Adipose tissue (tissue), 3 donors: ENCODE data around the gene S100A9. TPM values are rescaled to one million over a fixed set of nuclear protein-coding genes. Genes with fewer than 3 reads are reported as not detected.
"Not testable (repeated sequence)": the region's sequence is repeated elsewhere in the genome, so short reads cannot be mapped to it uniquely, and the experiment has no call there.

Source experiments
- H3K27ac ChIP-seq: one replicate; pipeline ENCODE4 v1.5.1; 2013; ENCODE audit warnings: low read depth, low read length
- WGBS, 3 donors: extraction: QIAGEN DNeasy Blood & Tissue Kit; methylation state at CpG; one replicate each; pipeline ENCODE4 v1.1.7; 2013; 5-methylcytosine and 5-hydroxymethylcytosine counted together
- polyA plus RNA-seq, 3 donors: library from polyadenylated mRNA; stranded (reverse); fragments of 200-250 nt; gene quantifications; one replicate each; pipeline ENCODE4 v1.2.3, GENCODE V29; 2013
- donor health status: healthy with polysubstance abuse.
- donor health status: Bipolar disorder and iron deficiency.
- donor health status: healthy.

S100A9 gene
- polyA plus RNA-seq, 3 donors, result 139 to 5,641 (median 2,681) TPM

DNA sequence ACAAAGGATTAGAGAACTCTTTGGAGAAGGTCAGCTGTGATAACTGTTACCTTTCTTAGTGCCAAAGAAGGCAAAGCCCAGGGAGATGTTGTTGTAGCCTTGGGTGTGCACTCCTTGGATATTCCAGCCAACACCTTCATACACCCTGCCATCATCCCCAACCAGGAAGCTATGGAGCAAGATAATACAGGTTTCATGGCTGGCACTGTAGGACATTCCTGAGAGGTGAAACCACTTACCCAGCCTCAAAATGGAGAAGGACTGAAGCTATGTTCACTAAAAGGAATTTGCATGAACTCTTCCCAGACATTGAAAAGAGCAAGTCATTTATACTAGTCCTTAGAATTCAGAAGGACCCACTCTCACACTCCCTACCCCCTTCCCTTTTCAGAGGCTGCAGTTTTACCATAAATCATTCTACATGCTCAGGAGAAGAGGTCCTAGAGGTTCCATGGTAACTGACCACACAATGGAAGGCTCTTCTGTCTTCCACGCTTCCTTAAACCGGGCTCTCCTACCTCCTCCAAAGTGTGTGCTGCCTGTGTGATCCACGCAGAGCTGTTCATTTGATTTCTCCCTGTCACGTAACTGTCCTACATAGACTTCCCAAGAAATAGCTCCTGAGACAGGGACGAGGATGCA is 14.5 kb upstream of the S100A9 start:
- 25 to 32% (median 30%) methylated on average over 5 of the region's 5 CpGs for WGBS, 3 donors
- H3K27ac ChIP-seq, result no peak overlapping the region

- 30 to 40% (median 33%) methylated on average over 9 of the region's 9 CpGs for WGBS, 3 donors
These were observed 13.6 kb upstream of the S100A9 start for GRCh38 chr1:153343811-153344717.

GRCh38 chr1:153344718-153345025 is 13.0 kb upstream of the S100A9 start:
- WGBS, 3 donors, result 28 to 43% (median 35%) methylated on average over 3 of the region's 3 CpGs
- no peak overlapping the region for H3K27ac ChIP-seq

More at GRCh38 chr1:153343811-153344717, 13.6 kb upstream of the S100A9 start:
- no peak overlapping the region for H3K27ac ChIP-seq

DNA sequence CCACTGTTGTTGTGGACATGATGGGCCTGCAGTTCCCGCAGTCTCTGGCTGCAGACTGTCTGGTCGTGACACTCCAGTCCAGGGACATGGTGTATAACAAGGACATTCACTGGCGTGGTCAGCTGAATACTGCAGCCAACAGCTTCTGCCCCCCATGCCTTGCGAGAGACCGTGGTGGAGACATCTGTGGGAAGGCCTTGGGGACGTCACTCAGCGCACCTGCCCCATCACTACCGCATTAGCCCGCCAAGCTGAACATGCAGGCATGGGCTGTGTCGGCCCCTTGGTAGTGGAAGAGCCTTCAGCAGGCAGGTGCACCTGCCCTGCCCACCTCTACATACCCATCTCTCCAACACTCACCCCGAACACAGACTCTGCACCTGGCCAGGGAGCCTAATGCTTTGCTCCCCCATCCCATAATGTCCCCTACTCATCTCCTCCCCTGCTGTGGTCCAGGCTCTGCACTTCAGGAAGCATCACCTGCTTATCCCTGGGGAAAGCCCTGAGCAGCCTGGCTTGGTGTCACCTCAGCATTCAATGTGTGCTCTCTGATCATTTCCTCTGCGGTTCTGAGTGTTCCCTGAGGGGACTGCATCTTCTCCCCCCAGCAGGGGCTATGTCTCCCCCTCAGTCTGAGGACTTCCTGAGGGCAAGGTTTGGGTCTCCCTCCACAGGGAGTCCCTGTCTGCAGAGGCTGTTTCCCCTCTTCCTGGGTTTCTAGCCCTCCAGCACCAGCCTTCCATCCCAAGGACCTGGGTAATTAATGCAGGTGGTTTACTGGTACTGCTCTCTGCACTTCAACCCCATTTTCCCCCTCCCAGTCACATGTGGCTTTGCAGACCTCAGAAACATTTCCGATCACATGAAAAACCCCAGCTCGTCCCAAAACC is 12.2 kb upstream of the S100A9 start:
- no peak overlapping the region for H3K27ac ChIP-seq
- 71 to 73% (median 72%) methylated on average over 14 of the region's 14 CpGs for WGBS, 3 donors

GRCh38 chr1:153346077-153346723 is 11.5 kb upstream of the S100A9 start:
- WGBS, 3 donors, result 45 to 55% (median 46%) methylated on average over 6 of the region's 6 CpGs
- no peak overlapping the region for H3K27ac ChIP-seq

- H3K27ac ChIP-seq, result not testable (repeated sequence)
- 67 to 76% (median 68%) methylated on average over 14 of the region's 14 CpGs for WGBS, 3 donors
These were observed 10.6 kb upstream of the S100A9 start for GRCh38 chr1:153347049-153347448.

DNA sequence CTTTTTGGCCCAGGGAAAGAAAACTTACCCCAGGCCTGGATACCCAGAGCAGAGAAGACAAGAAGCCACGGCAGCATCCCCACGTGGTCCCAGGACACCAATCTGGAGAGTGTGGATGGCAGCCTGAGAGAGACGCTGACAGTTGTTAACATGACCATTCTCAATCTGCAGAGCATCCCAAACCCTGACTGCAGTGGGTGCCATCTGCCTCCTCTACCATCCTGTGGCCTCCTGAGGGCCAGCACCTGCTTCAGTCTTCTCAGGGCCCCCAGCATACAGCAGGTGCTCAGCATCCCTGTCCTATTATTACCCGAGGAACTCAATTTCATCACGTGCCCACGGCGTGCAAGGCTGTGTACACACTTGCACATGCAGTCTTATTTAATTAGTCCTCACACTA is 9.8 kb upstream of the S100A9 start:
- H3K27ac ChIP-seq, result no peak overlapping the region
- WGBS, 3 donors, result 48 to 68% (median 67%) methylated on average over 7 of the region's 7 CpGs

DNA sequence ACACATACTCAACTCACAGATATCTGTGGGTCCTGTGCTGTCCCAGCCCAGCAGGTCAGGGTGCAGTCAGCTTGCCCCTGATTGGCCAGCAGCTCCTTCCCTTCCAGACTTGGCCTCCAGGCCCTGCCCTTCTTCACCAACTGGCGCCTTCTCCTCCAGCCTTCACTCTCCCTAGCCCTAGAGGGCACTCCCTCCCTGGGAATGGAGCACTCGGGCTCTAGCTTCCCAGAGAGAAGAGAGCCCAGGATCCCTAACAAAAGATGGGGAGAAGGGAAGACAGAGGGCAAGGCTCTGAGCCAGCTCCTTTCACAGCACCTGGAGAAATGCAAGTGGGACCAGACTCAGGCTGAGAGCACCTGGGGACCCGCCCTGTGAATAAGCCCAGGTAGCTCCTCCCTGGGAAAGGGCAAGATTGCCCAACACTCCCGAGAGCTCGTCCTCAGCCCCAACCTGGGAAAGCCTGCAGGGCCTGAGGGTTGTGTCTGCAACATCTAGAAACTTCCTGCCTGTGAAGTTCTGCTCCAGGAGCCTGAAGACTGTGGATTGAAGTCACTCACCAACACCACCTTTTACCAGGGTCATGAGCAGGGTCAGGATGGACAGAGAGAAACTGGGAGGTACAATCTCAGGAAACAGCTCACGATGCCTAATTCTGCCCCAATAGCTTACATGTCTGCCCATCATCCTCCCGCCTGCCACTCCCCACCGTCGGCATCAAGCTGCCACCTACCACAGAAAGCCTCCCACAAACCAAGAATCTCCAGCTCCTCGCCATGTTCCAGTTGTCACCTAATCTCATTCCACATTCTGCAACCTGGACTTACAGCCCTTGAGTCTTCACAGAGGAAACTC is 8.9 kb upstream of the S100A9 start, which contains the start of gene PGLYRP4:
Gene PGLYRP4 (minus strand): TSS at position 331 of the 852 bp plus-strand sequence. CDS start 909 bp downstream, outside the sequence.
- WGBS, 3 donors, result 52 to 59% (median 55%) methylated on average over 9 to 10 of the region's 10 CpGs
- no peak within 1 kb of the TSS for H3K27ac ChIP-seq

GRCh38 chr1:153349363-153350320 is 8.0 kb upstream of the S100A9 start:
- H3K27ac ChIP-seq, result no peak overlapping the region
- WGBS, 3 donors, result 62 to 70% (median 65%) methylated on average over 17 of the region's 17 CpGs

GRCh38 chr1:153350321-153350957 is 7.2 kb upstream of the S100A9 start:
- 23 to 48% (median 30%) methylated on average over 1 of the region's 1 CpG for WGBS, 3 donors
- no peak overlapping the region for H3K27ac ChIP-seq

GRCh38 chr1:153352523-153352922 is 5.1 kb upstream of the S100A9 start:
- H3K27ac ChIP-seq, result no peak overlapping the region
- 0% methylated on average over 4 of the region's 4 CpGs for WGBS, 3 donors

DNA sequence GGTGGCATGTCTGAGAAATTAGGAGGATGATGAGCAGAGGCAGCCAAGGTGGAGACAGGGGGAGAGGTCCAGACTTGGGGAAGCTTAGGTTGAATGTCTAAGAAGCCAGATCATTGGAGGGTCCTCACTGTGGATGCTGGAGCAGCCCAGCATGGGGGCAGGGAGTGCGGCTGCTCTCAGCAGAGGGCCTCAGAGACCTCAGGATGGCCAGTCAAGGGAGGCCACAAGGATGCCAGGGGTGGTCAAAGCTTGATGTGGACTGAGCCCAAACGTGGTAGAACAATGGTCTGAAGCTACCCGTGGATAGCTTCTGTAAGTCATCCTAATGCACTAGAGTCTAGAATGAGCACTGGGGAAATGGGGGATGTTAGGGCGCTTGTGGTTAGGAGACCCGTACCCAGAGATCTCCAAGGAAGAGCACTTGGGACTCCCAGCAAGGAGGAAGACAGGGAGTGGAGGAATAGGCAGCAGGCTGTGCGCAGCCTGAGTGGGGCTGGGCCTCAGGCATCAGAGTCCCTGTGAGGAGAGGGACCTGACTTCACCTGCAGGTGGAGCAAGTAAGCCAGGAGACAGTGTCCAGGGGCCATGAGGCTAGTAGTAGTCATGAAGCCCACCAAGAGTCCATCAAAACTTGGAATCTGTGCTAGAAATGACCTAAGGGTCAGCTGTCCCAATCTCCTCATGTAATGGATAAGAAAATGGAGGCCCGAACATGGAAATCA is 4.3 kb upstream of the S100A9 start:
- WGBS, 3 donors, result 60 to 83% (median 79%) methylated on average over 7 of the region's 7 CpGs
- no peak overlapping the region for H3K27ac ChIP-seq

- 54 to 74% (median 62%) methylated on average over 8 of the region's 8 CpGs for whole genome bisulfite sequencing, 3 donors
These were observed 3.0 kb upstream of the S100A9 start for GRCh38 chr1:153354515-153355193.

GRCh38 chr1:153355445-153356071 is 2.1 kb upstream of the S100A9 start:
- H3K27ac ChIP-seq, result no peak overlapping the region
- 46 to 49% (median 47%) methylated on average over 10 of the region's 10 CpGs for WGBS, 3 donors

More at GRCh38 chr1:153354515-153355193, 3.0 kb upstream of the S100A9 start:
- H3K27ac ChIP-seq, result no peak overlapping the region
